ENCODE measurements around the gene KLHL3.

Gene KLHL3

DNA sequence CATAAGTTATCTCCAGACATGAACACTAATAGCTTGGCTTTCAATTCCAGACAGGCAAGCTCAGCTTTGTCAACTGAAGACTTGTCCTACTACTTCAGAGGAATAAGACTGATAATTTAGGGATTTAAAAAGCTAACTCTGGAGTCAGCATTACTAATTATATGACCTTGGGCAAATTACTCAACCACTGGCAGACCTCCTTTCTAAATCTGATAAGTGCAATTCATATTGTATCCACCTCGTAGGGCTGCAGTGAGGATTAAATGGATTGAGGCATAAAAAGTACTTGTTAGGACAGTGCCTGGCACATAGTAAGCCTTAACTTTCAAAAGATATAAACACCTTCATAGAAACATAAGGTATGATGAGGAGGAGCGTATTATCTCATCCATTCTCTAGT, 104.4 kb downstream of the KLHL3 start:
- DNase-seq (ENCODE audit: low read depth): no peak

DNA sequence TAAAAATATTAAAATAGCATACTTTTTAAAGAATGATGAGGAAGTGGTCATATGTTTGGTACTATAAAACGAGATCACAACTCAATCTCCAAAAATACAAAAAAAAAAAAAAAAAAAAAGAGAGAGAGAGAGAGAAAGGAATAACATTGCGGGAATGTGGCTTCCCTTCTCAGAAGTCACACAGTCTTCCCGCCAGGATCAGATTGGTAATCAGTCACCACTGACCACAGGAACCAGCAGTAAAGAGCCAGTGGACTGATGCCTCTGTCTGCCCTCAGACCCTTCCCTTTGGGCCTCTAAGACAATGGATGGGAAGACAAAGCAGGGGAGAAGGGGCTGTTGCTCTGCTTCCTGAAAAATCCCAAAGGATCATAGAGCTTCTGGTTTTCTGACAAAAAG, 104.9 kb downstream of the KLHL3 start:
- no peak for DNase-seq (ENCODE audit: low read depth)

GRCh38 chr5:137630216-137630971, 105.5 kb downstream of the KLHL3 start:
- no peak for DNase-seq (ENCODE audit: low read depth)

- peak; percentile 6 for DNase-seq (ENCODE audit: low read depth)
Measured at GRCh38 chr5:137629646-137630045, 106.2 kb downstream of the KLHL3 start.

DNA sequence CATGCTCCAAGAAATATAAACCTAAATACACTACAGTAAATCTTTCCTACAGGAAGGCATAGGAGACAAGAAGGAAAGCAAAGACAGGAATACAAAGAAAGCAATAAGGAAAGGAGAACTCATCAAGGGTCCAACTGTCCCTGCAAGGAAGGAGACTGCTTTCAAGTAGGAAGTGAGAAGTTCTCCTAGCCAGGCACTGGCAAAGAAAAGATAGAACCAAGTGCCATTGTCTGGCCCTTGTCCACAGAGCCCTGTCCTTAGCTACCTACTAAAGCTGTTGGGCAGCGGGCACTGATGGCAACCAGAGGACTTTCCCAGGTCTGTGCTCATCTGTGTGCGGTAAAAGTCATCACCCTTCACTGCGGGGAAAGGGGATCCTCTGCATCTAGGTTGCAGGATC, 108.2 kb downstream of the KLHL3 start:
- no peak for DNase-seq (ENCODE audit: low read depth)

- no peak for DNase-seq (ENCODE audit: low read depth)
Measured at GRCh38 chr5:137627293-137627692, 108.6 kb downstream of the KLHL3 start.

- no peak for DNase-seq (ENCODE audit: low read depth)
Measured at GRCh38 chr5:137624786-137625349, 111.0 kb downstream of the KLHL3 start.

DNA sequence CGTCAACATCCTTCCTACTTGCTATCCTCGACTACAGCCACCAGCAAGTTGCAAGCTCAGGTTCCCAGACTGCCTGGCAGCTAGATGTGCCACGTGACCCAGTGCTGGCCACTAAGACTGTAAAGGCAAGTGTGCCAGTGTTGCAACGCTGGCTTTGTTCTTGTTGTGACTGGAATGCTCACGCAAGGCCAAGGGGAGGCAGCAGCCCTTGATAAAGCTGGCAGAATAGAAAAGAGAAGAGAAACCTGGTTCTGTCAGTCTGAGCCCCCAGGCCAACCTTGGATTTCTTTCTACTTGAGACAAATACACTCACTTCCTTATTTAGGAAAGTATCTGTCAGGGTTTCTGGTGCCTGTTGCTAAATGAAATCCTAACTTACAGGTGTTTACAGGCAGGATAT, 113.0 kb downstream of the KLHL3 start:
- DNase-seq (ENCODE audit: low read depth): no peak

DNA sequence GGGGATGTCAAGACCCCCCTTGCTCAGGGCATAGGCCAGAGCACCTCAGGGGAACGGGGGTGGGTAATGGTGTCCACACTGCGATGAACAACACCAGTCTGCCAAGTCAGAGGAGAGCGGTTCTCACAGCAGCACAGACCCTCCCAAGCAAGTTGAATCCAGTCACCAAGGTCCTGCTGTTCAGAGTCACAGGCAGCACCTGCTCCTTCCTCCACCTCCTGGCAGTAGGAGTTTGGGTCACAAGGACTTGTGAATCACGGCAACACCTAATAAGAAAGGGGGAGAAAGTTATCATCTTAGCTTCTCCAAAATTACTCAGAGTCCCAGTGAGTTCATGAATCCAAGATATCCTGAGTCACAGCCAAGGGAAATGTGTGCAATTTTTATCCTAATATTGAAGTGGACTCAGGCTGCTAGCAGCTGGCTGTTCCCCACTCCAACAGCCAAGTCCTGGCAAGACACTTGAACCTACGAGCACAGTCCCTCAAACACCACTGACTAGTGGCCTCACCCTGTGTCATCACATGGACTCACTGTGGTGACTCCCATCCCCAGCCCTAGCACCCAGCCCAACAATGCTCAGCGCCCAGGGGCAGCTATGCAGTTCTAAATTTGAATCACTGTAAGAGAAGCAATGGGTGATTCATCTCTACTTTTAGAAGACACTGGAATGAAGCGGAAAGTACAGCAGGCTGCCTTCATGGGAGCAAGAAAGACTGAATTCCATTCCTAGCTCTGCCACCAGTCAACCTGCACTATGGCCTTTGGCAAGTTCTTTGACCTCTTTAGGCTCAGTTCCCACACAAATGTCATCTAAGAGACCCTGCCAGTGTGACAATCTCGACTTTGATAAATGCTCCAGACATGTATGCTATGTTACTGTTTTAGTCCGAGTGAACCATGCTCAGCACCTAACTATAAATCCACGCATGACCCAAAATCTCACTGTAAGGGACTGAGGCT, 113.7 kb downstream of the KLHL3 start:
- no peak for DNase-seq (ENCODE audit: low read depth)

- no peak for DNase-seq (ENCODE audit: low read depth)
Measured at GRCh38 chr5:137621306-137621705, 114.6 kb downstream of the KLHL3 start.

- DNase-seq (ENCODE audit: low read depth): no peak
Measured at GRCh38 chr5:137619191-137619870, 116.6 kb downstream of the KLHL3 start.

GRCh38 chr5:137618476-137618875, 117.4 kb downstream of the KLHL3 start:
- DNase-seq (ENCODE audit: low read depth): no peak

- DNase-seq (ENCODE audit: low read depth): no peak
Measured at GRCh38 chr5:137617528-137618205, 118.2 kb downstream of the KLHL3 start.

DNA sequence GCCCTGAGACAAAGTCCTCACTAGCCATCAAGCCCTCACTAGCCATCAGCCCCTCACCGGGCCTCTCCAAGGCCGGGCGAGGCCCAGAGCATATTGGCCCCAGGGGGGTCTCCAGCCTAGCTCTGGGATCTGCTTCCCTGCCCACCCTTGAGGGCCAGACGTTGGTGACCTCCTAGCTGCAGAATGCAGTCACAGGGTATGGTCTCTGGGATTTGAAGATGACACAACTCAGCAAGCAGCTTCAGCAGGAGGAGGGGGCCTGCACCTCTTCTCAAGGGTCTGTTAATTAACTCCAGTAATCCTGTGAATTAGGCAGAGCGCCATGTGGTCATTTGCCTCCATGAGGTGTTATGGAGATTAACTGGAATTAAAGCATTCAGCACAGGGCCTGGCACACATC, 119.8 kb downstream of the KLHL3 start:
- no peak for DNase-seq (ENCODE audit: low read depth)

GRCh38 chr5:137615171-137615775, 120.6 kb downstream of the KLHL3 start:
- no peak for DNase-seq (ENCODE audit: low read depth)

- no peak for DNase-seq (ENCODE audit: low read depth)
Measured at GRCh38 chr5:137613554-137614265, 122.2 kb downstream of the KLHL3 start.

DNA sequence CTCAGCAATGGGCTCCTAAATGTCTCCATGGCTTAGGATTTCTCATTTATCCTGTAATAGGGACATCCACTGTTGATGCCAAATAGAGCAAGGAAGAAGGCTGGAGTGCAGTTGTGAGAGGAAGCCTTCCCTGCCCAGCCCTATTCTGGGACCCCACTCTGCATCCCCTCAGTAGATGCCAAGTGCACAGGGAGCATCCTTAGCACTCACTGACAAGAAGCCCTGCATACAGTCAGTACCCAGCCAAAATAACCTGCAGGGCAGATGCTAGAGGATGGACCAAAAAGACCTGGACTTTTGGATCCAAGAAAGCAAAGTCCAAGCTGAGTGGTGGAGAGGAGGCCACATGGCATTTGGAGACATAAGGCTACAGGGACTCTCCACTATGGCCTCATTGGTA, 123.3 kb downstream of the KLHL3 start:
- DNase-seq (ENCODE audit: low read depth): no peak

DNA sequence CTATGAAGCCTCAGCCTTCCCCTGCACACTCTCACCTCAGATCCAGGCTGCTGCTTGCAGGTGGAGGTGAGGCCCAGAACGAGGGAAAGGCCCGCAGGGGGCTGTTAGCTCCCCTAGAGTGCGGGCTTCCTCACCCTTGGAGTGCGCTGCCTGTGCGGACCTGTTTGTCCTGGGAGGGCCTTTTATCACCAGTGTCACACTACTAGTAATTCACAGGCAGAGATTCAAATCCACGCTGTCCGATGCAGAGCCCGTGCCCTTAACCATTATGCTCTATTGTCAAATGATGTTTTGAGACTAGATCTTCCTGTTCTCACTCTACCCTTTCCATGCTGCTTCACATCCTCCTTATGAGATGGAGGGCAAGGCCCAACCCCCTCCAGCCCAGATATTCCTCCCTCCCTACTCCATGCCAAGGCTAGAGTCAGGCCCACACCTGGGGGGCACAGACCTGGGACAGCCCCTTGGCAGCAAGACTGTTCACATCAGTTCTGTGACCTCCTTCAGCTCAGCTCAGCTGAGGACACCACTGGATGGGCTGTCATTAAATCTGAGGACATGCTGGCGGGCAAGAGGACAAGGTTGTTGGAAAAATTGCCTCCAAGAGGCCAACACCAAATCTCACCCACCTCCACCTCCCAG, 124.0 kb downstream of the KLHL3 start:
- DNase-seq (ENCODE audit: low read depth): no peak

GRCh38 chr5:137611011-137611580, 124.8 kb downstream of the KLHL3 start:
- DNase-seq (ENCODE audit: low read depth): no peak

DNA sequence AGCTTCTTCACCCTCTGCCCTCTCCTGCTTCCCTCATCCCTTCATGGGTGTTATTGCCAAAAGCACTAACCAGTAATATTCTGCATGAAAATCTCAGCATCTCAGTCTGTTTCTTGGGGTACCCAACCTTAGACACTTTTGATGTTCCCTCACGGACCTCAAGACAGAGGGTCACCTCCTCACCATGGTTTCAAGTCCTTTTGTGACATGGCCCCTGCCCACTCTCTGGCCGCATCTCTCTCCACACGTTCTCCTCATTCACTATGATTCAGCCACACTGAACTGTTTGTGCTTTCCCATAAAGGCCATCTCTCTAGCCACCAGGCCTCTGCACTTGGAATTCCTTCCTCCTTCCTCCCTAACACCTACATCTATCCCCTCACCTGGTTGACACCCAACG, 125.3 kb downstream of the KLHL3 start:
- DNase-seq (ENCODE audit: low read depth): no peak
